Measurements from ENCODE around the gene SYT2.

GRCh38 chr1:202624088-202624780 lies 86.0 kb downstream of the SYT2 start:
- TF ChIP-seq, protein P1, sequence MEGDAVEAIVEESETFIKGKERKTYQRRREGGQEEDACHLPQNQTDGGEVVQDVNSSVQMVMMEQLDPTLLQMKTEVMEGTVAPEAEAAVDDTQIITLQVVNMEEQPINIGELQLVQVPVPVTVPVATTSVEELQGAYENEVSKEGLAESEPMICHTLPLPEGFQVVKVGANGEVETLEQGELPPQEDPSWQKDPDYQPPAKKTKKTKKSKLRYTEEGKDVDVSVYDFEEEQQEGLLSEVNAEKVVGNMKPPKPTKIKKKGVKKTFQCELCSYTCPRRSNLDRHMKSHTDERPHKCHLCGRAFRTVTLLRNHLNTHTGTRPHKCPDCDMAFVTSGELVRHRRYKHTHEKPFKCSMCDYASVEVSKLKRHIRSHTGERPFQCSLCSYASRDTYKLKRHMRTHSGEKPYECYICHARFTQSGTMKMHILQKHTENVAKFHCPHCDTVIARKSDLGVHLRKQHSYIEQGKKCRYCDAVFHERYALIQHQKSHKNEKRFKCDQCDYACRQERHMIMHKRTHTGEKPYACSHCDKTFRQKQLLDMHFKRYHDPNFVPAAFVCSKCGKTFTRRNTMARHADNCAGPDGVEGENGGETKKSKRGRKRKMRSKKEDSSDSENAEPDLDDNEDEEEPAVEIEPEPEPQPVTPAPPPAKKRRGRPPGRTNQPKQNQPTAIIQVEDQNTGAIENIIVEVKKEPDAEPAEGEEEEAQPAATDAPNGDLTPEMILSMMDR (IDR thresholded peaks at IDR 0.05), result no peak
- TF ChIP-seq POLR2A (IDR thresholded peaks at IDR 0.05), result no peak
